ENCODE measurements around the gene RMRP. TPM values are rescaled to one million over a fixed set of nuclear protein-coding genes. Genes with fewer than 3 reads are reported as not detected.

Gene RMRP
- total RNA-seq, 2 donors from 2014 or later = 5,353 to 9,709 TPM

GRCh38 chr9:35691757-35692301 lies 34.0 kb upstream of the RMRP start:
- Mint-ChIP-seq H3K4me3 (peak overlapping the region; percentile 81 to 87), H3K27me3 (ENCODE audit: low read depth) (no peaks in the 10 kb centered on the region), H3K4me1 (ENCODE audit: low read depth) (peaks cover 39% of the 10 kb centered on the region), H3K36me3 (ENCODE audit: insufficient read depth in 2 of 2) (no peaks in the 10 kb centered on the region), H3K9me3 (no peaks in the 10 kb centered on the region), H3K27ac (peak overlapping the region; percentile 24)
- no peak for ATAC-seq (replicated peaks in 1 of 2)
- no peak for DNase-seq

GRCh38 chr9:35691334-35691650 lies 33.5 kb upstream of the RMRP start:
- Mint-ChIP-seq H3K27ac (peak overlapping the region; percentile 67), H3K27me3 (ENCODE audit: low read depth) (no peaks in the 10 kb centered on the region), H3K36me3 (ENCODE audit: insufficient read depth in 2 of 2) (no peaks in the 10 kb centered on the region), H3K4me3 (peak overlapping the region; percentile 81 to 87), H3K4me1 (ENCODE audit: low read depth) (peaks cover 35% of the 10 kb centered on the region), H3K9me3 (no peaks in the 10 kb centered on the region)
- peak in 1 of 2 donors; percentile 3 for ATAC-seq (replicated peaks in 1 of 2)
- DNase-seq = no peak

GRCh38 chr9:35690614-35691333 lies 33.0 kb upstream of the RMRP start:
- Mint-ChIP-seq H3K4me1 (ENCODE audit: low read depth) (peaks cover 35% of the 10 kb centered on the region), H3K27ac (peak overlapping the region; percentile 46)
- ATAC-seq (replicated peaks in 1 of 2) = peak; percentile 33 to 63

GRCh38 chr9:35690294-35690613 lies 32.4 kb upstream of the RMRP start:
- DNase-seq (no peak), ATAC-seq (replicated peaks in 1 of 2) (no peak)
- Mint-ChIP-seq H3K4me3 (peak overlapping the region; percentile 70 to 72), H3K27ac (no peak overlapping the region), H3K9me3 (no peaks in the 10 kb centered on the region), H3K4me1 (ENCODE audit: low read depth) (peaks cover 35% of the 10 kb centered on the region), H3K27me3 (ENCODE audit: low read depth) (no peaks in the 10 kb centered on the region), H3K36me3 (ENCODE audit: insufficient read depth in 2 of 2) (no peaks in the 10 kb centered on the region)

More at GRCh38 chr9:35690614-35691333, 33.0 kb upstream of the RMRP start:
- Mint-ChIP-seq H3K9me3 (no peaks in the 10 kb centered on the region), H3K36me3 (ENCODE audit: insufficient read depth in 2 of 2) (no peaks in the 10 kb centered on the region), H3K4me3 (peak overlapping the region; percentile 81 to 87), H3K27me3 (ENCODE audit: low read depth) (no peaks in the 10 kb centered on the region)
- peak; percentile 37 to 39 for DNase-seq

GRCh38 chr9:35689542-35690293 lies 31.9 kb upstream of the RMRP start, which contains the start of gene TPM2:
TPM2 (minus strand) TSS chr9:35689925; CDS start chr9:35689817, 108 bp downstream.
- Mint-ChIP-seq H3K27ac (peak within 1 kb of the TSS; percentile 46), H3K4me1 (ENCODE audit: low read depth) (peaks cover 35% of the 10 kb centered on the region), H3K27me3 (ENCODE audit: low read depth) (no peaks in the 10 kb centered on the region), H3K9me3 (no peaks in the 10 kb centered on the region), H3K36me3 (ENCODE audit: insufficient read depth in 2 of 2) (no peaks in the 10 kb centered on the region), H3K4me3 (peak within 1 kb of the TSS; percentile 81 to 87)
- DNase-seq (no peak), ATAC-seq (replicated peaks in 1 of 2) (peak in 1 of 2 donors; percentile 4)

GRCh38 chr9:35688558-35689541 lies 31.0 kb upstream of the RMRP start:
- DNase-seq (peak in 1 of 2 donors; percentile 16), ATAC-seq (replicated peaks in 1 of 2) (peak; percentile 74 to 81)
- H3K27ac Mint-ChIP-seq = no peak overlapping the region

GRCh38 chr9:35687972-35688557 lies 30.2 kb upstream of the RMRP start:
- H3K27me3 Mint-ChIP-seq (ENCODE audit: low read depth) = no peaks in the 10 kb centered on the region
- no peaks in the 10 kb centered on the region for H3K9me3 Mint-ChIP-seq
- DNase-seq (no peak), ATAC-seq (replicated peaks in 1 of 2) (no peak)
- H3K36me3 Mint-ChIP-seq (ENCODE audit: insufficient read depth in 2 of 2) = no peaks in the 10 kb centered on the region
- no peak overlapping the region for H3K27ac Mint-ChIP-seq
- peaks cover 35% of the 10 kb centered on the region for H3K4me1 Mint-ChIP-seq (ENCODE audit: low read depth)
- H3K4me3 Mint-ChIP-seq = no peak overlapping the region

More at GRCh38 chr9:35688558-35689541, 31.0 kb upstream of the RMRP start:
- Mint-ChIP-seq H3K36me3 (ENCODE audit: insufficient read depth in 2 of 2) (no peaks in the 10 kb centered on the region), H3K9me3 (no peaks in the 10 kb centered on the region), H3K4me3 (peak overlapping the region; percentile 67 to 74), H3K4me1 (ENCODE audit: low read depth) (peaks cover 35% of the 10 kb centered on the region), H3K27me3 (ENCODE audit: low read depth) (no peaks in the 10 kb centered on the region)

- Mint-ChIP-seq H3K4me3 (no peak overlapping the region), H3K4me1 (ENCODE audit: low read depth) (peaks cover 35% of the 10 kb centered on the region), H3K36me3 (ENCODE audit: insufficient read depth in 2 of 2) (no peaks in the 10 kb centered on the region), H3K27me3 (ENCODE audit: low read depth) (no peaks in the 10 kb centered on the region), H3K27ac (no peak overlapping the region), H3K9me3 (no peaks in the 10 kb centered on the region)
- ATAC-seq (replicated peaks in 1 of 2) (no peak), DNase-seq (no peak)
Measured at GRCh38 chr9:35687306-35687705, 29.5 kb upstream of the RMRP start.

- H3K4me3 Mint-ChIP-seq = no peak overlapping the region
Measured at GRCh38 chr9:35686222-35687203, 28.7 kb upstream of the RMRP start.

GRCh38 chr9:35685506-35685905 lies 27.7 kb upstream of the RMRP start:
- H3K4me1 Mint-ChIP-seq (ENCODE audit: low read depth) = peaks cover 20% of the 10 kb centered on the region
- H3K27me3 Mint-ChIP-seq (ENCODE audit: low read depth) = no peaks in the 10 kb centered on the region
- H3K4me3 Mint-ChIP-seq = no peak overlapping the region
- H3K36me3 Mint-ChIP-seq (ENCODE audit: insufficient read depth in 2 of 2) = no peaks in the 10 kb centered on the region
- no peak for DNase-seq
- H3K9me3 Mint-ChIP-seq = no peaks in the 10 kb centered on the region
- H3K27ac Mint-ChIP-seq = no peak overlapping the region
- no peak for ATAC-seq (replicated peaks in 1 of 2)

More at GRCh38 chr9:35686222-35687203, 28.7 kb upstream of the RMRP start:
- no peaks in the 10 kb centered on the region for H3K36me3 Mint-ChIP-seq (ENCODE audit: insufficient read depth in 2 of 2)
- H3K27ac Mint-ChIP-seq = no peak overlapping the region
- DNase-seq (no peak), ATAC-seq (replicated peaks in 1 of 2) (no peak)
- no peaks in the 10 kb centered on the region for H3K9me3 Mint-ChIP-seq
- H3K27me3 Mint-ChIP-seq (ENCODE audit: low read depth) = no peaks in the 10 kb centered on the region
- H3K4me1 Mint-ChIP-seq (ENCODE audit: low read depth) = peaks cover 29% of the 10 kb centered on the region

- Mint-ChIP-seq H3K27me3 (ENCODE audit: low read depth) (no peaks in the 10 kb centered on the region), H3K4me3 (no peak overlapping the region), H3K27ac (no peak overlapping the region), H3K36me3 (ENCODE audit: insufficient read depth in 2 of 2) (no peaks in the 10 kb centered on the region), H3K4me1 (ENCODE audit: low read depth) (peaks cover 20% of the 10 kb centered on the region), H3K9me3 (no peaks in the 10 kb centered on the region)
- ATAC-seq (replicated peaks in 1 of 2) (no peak), DNase-seq (no peak)
Measured at GRCh38 chr9:35684921-35685320, 27.1 kb upstream of the RMRP start.

Data from activated T-cell treated with anti-CD3 and anti-CD28 coated beads, Interleukin-2, amount 50 U/mL, for 72 hours (primary cell).